Activated CD4-positive, alpha-beta T cell treated with anti-CD3 and anti-CD28 coated beads, Interleukin-2, amount 50 U/mL, for 48 hours (primary cell): Measurements from ENCODE around the gene ANGPTL4.
"Not testable (repeated sequence)": the region's sequence is repeated elsewhere in the genome, so short reads cannot be mapped to it uniquely, and the experiment has no call there.

Source experiments
- DNase-seq, 2 experiments: peaks; one replicate each; pipeline ENCODE4 v3.0.0-alpha.2; 2020

The ANGPTL4 gene

GRCh38 chr19:8366121-8366581 lies 2.2 kb downstream of the ANGPTL4 start:
- DNase-seq: no peak

- DNase-seq: no peak
Measured at GRCh38 chr19:8366961-8367326, 3.0 kb downstream of the ANGPTL4 start.

- no peak for DNase-seq
Measured at GRCh38 chr19:8367327-8368001, 3.5 kb downstream of the ANGPTL4 start.

DNA sequence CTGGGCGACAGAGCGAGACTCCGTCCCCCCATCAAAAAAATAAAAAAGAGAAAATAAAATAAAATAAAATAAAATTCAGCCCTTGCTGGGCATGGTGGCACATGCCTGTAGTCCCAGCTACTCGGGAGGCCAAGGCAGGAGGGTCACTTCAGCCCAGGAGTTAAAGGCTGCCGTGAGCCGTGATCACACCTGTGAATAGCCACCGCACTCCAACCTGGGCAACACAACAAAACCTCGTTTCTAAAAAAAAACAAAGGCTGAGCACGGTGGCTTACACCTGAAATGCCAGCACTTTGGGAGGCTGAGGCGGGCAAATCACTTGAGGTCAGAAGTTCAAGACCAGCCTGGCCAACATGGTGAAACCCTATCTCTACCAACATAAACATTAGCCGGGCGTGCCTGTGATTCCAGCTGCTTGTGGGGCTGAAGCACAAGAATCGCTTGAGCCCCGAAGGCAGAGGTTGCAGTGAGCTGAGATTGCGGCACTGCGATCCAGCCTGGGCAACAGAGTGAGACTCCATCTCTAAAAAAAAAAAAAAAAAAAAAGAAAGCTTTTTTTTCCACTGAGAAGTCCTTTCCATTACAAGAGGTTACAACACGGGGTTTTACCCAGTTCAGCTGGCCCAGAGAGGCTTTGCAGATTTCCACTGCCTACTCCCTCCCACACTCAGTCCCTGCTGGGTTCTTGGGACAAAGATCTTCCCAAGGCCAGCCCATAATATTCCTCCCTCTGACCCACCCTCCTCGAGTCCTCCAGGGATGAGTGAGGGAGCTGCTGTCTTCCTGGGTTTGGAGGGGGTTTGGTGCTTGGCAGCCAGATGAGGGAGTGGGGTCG lies 6.4 kb downstream of the ANGPTL4 start:
- DNase-seq: no peak

DNA sequence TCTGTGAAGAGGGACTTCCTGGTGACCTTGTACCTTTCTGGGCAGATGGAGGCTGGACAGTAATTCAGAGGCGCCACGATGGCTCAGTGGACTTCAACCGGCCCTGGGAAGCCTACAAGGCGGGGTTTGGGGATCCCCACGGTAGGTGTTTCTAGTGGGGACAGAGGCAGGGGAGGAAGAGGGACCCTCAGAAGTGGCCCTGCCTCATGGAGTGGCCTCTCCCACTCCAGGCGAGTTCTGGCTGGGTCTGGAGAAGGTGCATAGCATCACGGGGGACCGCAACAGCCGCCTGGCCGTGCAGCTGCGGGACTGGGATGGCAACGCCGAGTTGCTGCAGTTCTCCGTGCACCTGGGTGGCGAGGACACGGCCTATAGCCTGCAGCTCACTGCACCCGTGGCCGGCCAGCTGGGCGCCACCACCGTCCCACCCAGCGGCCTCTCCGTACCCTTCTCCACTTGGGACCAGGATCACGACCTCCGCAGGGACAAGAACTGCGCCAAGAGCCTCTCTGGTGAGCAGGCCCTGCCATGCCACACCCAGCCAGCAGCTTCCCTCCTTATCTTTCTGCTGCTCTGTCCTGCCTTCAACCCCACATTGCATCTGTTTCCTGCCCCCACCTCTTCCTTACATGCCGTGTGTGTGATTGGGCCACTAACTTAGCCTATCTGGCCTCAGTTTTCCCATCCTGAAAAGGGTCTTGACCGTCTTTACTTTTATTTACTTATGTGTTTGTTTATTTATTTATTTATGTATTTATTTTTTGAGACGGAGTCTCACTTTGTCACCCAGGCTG lies 7.3 kb downstream of the ANGPTL4 start:
- DNase-seq: no peak

- no peak for DNase-seq
Measured at GRCh38 chr19:8373867-8374813, 10.2 kb downstream of the ANGPTL4 start.

GRCh38 chr19:8375766-8376165 lies 11.8 kb downstream of the ANGPTL4 start:
- DNase-seq: not testable (repeated sequence)

DNA sequence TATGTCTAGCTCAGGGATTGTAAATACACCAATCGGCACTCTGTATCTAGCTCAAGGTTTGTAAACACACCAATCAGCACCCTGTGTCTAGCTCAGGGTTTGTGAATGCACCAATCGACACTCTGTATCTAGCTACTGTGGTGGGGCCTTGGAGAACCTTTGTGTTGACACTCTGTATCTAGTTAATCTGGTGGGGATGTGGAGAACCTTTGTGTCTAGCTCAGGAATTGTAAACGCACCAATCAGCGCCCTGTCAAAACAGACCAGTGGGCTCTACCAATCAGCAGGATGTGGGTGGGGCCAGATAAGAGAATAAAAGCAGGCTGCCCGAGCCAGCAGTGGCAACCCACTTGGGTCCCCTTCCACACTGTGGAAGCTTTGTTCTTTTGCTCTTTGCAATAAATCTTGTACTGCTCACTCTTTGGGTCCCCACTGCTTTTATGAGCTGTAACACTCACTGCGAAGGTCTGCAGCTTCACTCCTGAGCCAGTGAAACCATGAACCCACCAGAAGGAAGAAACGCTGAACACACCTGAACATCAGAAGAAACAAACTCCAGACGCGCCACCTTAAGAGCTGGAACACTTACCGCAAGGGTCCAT lies 12.5 kb downstream of the ANGPTL4 start:
- not testable (repeated sequence) for DNase-seq

DNA sequence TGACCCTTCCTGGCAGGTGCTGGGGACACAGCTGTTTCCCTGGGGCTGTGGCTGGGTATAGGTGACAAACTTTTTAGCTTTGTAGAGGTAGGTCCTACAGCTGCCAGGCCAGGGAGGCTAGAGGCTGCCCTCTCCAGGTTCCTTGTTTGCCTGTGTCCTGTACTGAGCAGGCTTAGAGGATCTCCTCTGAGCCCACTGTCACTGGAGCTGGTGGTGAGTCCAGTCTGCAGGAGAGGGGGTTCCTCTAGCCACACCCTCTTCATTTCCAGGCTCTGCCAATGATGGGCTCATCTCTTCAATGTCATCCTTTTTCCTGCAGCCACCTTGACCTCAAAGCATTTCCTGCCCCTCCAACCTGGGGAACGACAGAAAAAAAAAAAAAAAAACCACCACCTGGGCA lies 13.6 kb downstream of the ANGPTL4 start:
- DNase-seq: no peak

GRCh38 chr19:8379156-8379891 lies 15.4 kb downstream of the ANGPTL4 start:
- DNase-seq: not testable (repeated sequence)

DNA sequence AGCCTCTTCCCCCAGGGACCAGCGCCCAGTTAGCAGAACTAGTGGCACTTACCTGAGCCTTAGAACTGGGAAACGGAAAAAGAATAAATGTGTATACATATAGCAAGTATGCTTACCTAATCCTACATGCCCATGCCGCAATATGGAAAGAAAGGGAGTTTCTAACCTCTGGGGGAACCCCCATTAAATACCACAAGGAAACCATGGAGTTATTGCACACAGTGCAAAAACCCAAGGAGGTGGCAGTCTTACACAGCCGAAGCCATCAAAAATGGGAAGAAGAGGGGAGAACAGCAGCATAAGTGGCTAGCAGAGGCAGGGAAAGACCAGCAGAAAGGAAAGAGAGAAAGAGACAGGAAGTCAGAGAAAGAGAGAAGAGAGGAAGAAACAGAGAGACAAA lies 20.6 kb downstream of the ANGPTL4 start:
- not testable (repeated sequence) for DNase-seq

GRCh38 chr19:8385103-8385502 lies 21.1 kb downstream of the ANGPTL4 start:
- DNase-seq: not testable (repeated sequence)

GRCh38 chr19:8385566-8385965 lies 21.6 kb downstream of the ANGPTL4 start:
- not testable (repeated sequence) for DNase-seq

- DNase-seq: not testable (repeated sequence)
Measured at GRCh38 chr19:8386419-8386818, 22.5 kb downstream of the ANGPTL4 start.

- DNase-seq: no peak
Measured at GRCh38 chr19:8386990-8387389, 23.0 kb downstream of the ANGPTL4 start.

GRCh38 chr19:8387688-8388611 lies 24.0 kb downstream of the ANGPTL4 start:
- no peak for DNase-seq

GRCh38 chr19:8388612-8388958 lies 24.6 kb downstream of the ANGPTL4 start:
- DNase-seq: no peak

DNA sequence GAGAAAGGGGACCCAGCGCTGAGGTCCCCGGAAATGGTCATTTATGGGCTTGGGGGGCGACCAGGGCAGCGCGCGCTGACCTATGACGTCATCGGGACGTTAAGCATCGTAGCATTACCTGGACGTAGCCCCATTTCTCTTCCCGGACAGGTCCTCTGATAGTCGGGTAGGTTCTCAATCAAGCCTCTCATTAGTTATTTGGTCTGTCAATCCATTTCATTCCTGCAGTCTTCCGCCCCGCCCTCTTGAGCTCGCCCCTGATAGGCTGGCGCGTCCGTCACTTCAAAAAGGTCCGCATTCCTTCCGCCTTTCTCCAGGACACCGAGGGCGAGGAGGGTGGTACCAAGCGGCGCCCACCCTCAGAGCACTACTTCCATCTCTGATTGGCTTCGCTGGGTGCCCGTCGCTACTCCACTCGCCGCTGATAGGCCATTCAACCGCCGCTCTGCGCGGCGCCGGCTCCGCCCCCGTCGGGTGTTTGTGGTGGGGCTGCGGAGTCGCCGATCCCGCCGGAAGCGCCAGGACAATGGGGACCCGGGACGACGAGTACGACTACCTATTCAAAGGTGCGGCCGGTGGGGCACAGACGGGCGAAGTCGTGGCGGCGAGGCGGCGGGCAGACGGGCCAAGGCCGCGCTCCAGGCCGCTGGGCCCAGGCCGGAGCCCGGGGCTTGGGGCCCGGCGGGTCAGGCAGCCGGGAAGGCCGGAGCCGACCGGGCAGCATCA lies 26.1 kb downstream of the ANGPTL4 start, which contains the start of gene RAB11B:
RAB11B (plus strand) TSS at position 470 of the 726 bp plus-strand sequence; CDS start at position 527, 57 bp downstream.
- peak; percentile 98 to 99 for DNase-seq

DNA sequence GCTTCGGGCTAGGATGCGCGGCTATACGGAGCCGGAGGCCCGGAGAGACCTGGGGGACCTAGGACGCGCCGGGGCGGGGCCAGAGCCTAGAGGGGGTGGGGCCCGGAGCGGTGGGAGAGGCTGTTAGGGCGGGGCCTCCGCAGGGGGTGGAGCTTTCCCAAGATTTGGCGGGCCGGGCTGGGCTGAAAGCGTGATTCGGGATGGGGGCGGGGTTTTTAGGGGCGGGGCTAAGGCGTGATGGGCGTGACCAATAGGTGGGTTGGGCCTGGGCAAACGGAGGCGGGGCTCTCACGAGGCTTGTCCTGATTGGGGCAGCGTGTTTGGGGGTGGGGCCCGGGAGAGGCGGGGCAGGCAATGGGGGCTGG lies 26.6 kb downstream of the ANGPTL4 start:
- DNase-seq: peak; percentile 97
